ENCODE measurements around the gene RAB5A.

- TF ChIP-seq, protein P1, sequence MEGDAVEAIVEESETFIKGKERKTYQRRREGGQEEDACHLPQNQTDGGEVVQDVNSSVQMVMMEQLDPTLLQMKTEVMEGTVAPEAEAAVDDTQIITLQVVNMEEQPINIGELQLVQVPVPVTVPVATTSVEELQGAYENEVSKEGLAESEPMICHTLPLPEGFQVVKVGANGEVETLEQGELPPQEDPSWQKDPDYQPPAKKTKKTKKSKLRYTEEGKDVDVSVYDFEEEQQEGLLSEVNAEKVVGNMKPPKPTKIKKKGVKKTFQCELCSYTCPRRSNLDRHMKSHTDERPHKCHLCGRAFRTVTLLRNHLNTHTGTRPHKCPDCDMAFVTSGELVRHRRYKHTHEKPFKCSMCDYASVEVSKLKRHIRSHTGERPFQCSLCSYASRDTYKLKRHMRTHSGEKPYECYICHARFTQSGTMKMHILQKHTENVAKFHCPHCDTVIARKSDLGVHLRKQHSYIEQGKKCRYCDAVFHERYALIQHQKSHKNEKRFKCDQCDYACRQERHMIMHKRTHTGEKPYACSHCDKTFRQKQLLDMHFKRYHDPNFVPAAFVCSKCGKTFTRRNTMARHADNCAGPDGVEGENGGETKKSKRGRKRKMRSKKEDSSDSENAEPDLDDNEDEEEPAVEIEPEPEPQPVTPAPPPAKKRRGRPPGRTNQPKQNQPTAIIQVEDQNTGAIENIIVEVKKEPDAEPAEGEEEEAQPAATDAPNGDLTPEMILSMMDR (IDR thresholded peaks at IDR 0.05) = no peak
- TF ChIP-seq POLR2A (IDR thresholded peaks at IDR 0.05) (no peak), POLR2AphosphoS5 (IDR thresholded peaks at IDR 0.05) (no peak)
Measured at GRCh38 chr3:19945969-19946831, 697 bp upstream of the RAB5A start.
